Nephron progenitor cell (in vitro differentiated cells): Measurements from ENCODE around the gene SNRNP200.
A peak's percentile ranks its signal among the peaks of the same experiment; 100 is the strongest.

Experiments
- DNase-seq: peaks from one replicate; pipeline ENCODE4 v3.0.0; 2021
- H3K27ac Mint-ChIP-seq: 2 replicates; pipeline ENCODE4 v1.8.0; 2021; ENCODE audit warnings: mild to moderate bottlenecking, moderate library complexity, mixed read lengths
- H3K27me3 Mint-ChIP-seq: 2 replicates; pipeline ENCODE4 v1.8.0; 2021; ENCODE audit warnings: mild to moderate bottlenecking, low read depth, mixed read lengths; ENCODE audit not compliant: poor library complexity
- H3K36me3 Mint-ChIP-seq: 2 replicates; pipeline ENCODE4 v1.8.0; 2021; ENCODE audit warnings: low read depth, mixed read lengths
- H3K4me1 Mint-ChIP-seq: 2 replicates; pipeline ENCODE4 v1.8.0; 2021; ENCODE audit warnings: mixed read lengths
- H3K4me3 Mint-ChIP-seq: 2 replicates; pipeline ENCODE4 v1.8.0; 2021; ENCODE audit warnings: mild to moderate bottlenecking, moderate library complexity, mixed read lengths
- H3K9me3 Mint-ChIP-seq: 2 replicates; pipeline ENCODE4 v1.8.0; 2021; ENCODE audit warnings: mild to moderate bottlenecking, moderate library complexity, mixed read lengths
- TF ChIP-seq, protein P1 (sequence below): fragments of 200-600 bp; sonication (generic); IDR thresholded peaks from 2 replicates; pipeline ENCODE4 v1.5.0; 2021; ENCODE audit warnings: antibody characterized with exemption

SNRNP200 gene

DNA sequence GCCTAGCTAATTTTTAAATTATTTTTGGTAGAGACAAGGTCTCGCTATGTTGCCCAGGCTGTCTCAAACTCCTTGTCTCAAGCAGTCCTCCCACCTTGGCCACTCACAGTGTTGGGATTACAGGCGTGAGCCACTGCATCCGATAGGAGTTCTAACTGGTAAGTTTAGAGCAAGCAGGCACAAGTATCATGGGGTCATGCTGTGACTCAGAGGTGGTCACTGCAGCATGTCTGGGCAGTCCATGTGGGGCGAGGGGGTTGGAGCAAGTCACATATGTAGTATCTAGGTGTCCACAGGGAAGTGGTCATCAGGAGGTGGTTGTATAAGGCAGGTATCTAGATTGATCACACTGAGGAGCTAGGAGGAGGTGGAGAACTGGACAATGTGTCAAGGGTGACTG is 74.0 kb downstream of the SNRNP200 start:
- H3K27ac Mint-ChIP-seq = no peak overlapping the region
- no peaks in the 10 kb centered on the region for H3K4me1 Mint-ChIP-seq
- no peak overlapping the region for H3K4me3 Mint-ChIP-seq
- no peak for DNase-seq
- TF ChIP-seq, protein P1, sequence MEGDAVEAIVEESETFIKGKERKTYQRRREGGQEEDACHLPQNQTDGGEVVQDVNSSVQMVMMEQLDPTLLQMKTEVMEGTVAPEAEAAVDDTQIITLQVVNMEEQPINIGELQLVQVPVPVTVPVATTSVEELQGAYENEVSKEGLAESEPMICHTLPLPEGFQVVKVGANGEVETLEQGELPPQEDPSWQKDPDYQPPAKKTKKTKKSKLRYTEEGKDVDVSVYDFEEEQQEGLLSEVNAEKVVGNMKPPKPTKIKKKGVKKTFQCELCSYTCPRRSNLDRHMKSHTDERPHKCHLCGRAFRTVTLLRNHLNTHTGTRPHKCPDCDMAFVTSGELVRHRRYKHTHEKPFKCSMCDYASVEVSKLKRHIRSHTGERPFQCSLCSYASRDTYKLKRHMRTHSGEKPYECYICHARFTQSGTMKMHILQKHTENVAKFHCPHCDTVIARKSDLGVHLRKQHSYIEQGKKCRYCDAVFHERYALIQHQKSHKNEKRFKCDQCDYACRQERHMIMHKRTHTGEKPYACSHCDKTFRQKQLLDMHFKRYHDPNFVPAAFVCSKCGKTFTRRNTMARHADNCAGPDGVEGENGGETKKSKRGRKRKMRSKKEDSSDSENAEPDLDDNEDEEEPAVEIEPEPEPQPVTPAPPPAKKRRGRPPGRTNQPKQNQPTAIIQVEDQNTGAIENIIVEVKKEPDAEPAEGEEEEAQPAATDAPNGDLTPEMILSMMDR = no peak
- no peaks in the 10 kb centered on the region for H3K9me3 Mint-ChIP-seq
- H3K36me3 Mint-ChIP-seq = no peaks in the 10 kb centered on the region
- no peaks in the 10 kb centered on the region for H3K27me3 Mint-ChIP-seq

DNA sequence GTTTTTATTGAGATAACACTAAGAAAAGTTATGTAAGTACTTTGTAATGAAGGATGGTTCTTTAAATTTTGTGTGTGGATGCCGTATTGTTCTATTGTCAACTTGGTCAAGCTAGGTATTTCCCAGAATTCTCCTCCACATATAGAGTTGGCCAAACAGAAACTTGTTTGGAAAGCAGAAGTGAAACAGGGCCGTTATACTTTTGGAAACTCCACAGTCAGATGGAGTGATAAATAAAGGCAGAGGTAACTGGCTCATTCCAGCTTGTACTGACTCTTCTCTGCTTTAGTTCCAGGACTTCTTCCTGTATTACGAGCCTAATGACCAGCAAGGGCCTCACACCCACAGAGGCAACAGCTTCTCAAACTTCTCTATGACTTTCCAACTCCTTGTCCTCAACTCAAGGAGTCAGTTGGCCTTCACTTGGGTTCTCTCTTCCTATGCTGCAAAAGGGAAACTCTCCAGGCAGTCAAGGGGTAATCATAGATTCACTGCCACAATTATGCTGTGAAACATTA is 80.3 kb downstream of the SNRNP200 start:
- no peaks in the 10 kb centered on the region for H3K27me3 Mint-ChIP-seq
- no peak for DNase-seq
- H3K36me3 Mint-ChIP-seq = peaks cover 7% of the 10 kb centered on the region
- peak overlapping the region; percentile 6 for H3K27ac Mint-ChIP-seq
- H3K9me3 Mint-ChIP-seq = no peaks in the 10 kb centered on the region
- TF ChIP-seq, protein P1 = no peak
- H3K4me3 Mint-ChIP-seq = no peak overlapping the region
- H3K4me1 Mint-ChIP-seq = no peaks in the 10 kb centered on the region
